GM23338 (cell line): ENCODE data around the gene DDRGK1. TPM values are rescaled to one million over a fixed set of nuclear protein-coding genes. Genes with fewer than 3 reads are reported as not detected.
A peak's percentile ranks its signal among the peaks of the same experiment; 100 is the strongest.

Experiments
- ATAC-seq: fragments of 200-7000 bp; cut with Tn5 transposase; 3 replicates; pipeline ENCODE4 v1.9.1; 2020
- DNase-seq: peaks from one replicate; pipeline ENCODE4 v3.0.0-alpha.2; 2015; ENCODE audit warnings: low spot score
- H2AFZ ChIP-seq: fragments of 200-600 bp; sonication (generic); 2 replicates; pipeline ENCODE4 v1.8.0; 2016; ENCODE audit warnings: antibody characterized with exemption, mild to moderate bottlenecking, moderate library complexity
- H3F3A ChIP-seq: fragments of 200-600 bp; sonication (generic); replicated peaks from 2 replicates; pipeline ENCODE4 v1.8.0; 2017; ENCODE audit warnings: antibody characterized with exemption, mixed run types, low read depth
- H3K27ac ChIP-seq: fragments of 200-600 bp; sonication (generic); 2 replicates; pipeline ENCODE4 v1.6.1; 2016; ENCODE audit warnings: low read depth
- H3K27me3 ChIP-seq: fragments of 200-600 bp; sonication (generic); 2 replicates; pipeline ENCODE4 v1.8.0; 2016; ENCODE audit warnings: mild to moderate bottlenecking, mixed run types, moderate library complexity; ENCODE audit not compliant: insufficient read depth
- H3K36me3 ChIP-seq: fragments of 200-600 bp; sonication (generic); 2 replicates; pipeline ENCODE4 v1.8.0; 2016; ENCODE audit warnings: mild to moderate bottlenecking; ENCODE audit not compliant: insufficient read depth
- H3K4me1 ChIP-seq: fragments of 200-600 bp; sonication (generic); 2 replicates; pipeline ENCODE4 v1.8.0; 2016; ENCODE audit warnings: mild to moderate bottlenecking, moderate library complexity; ENCODE audit not compliant: insufficient read depth
- H3K4me2 ChIP-seq: fragments of 200-600 bp; sonication (generic); 2 replicates; pipeline ENCODE4 v1.7.1; 2017; ENCODE audit warnings: mixed run types
- H3K4me3 ChIP-seq: fragments of 200-600 bp; sonication (generic); 2 replicates; pipeline ENCODE4 v1.6.1; 2016; ENCODE audit warnings: mixed run types
- H3K79me2 ChIP-seq: fragments of 200-600 bp; sonication (generic); replicated peaks from 2 replicates; pipeline ENCODE4 v1.8.0; 2017; ENCODE audit warnings: mild to moderate bottlenecking; ENCODE audit not compliant: insufficient read depth
- H3K9me2 ChIP-seq: fragments of 200-600 bp; sonication (generic); 2 replicates; pipeline ENCODE4 v1.8.0; 2017; ENCODE audit not compliant: insufficient read depth
- H4K20me1 ChIP-seq: fragments of 200-600 bp; sonication (generic); replicated peaks from 2 replicates; pipeline ENCODE4 v1.8.0; 2017; ENCODE audit warnings: mild to moderate bottlenecking; ENCODE audit not compliant: insufficient read depth
- H3K27ac Mint-ChIP-seq: 2 replicates; pipeline ENCODE4 v1.8.0; 2020; ENCODE audit warnings: inconsistent platforms, mild to moderate bottlenecking, moderate library complexity, mixed read lengths
- H3K27me3 Mint-ChIP-seq: 3 replicates; pipeline ENCODE4 v1.8.0; 2022; ENCODE audit warnings: low read depth, mild to moderate bottlenecking, moderate library complexity, mixed read lengths, inconsistent platforms; ENCODE audit not compliant: insufficient read depth, poor library complexity
- H3K36me3 Mint-ChIP-seq: 3 replicates; pipeline ENCODE4 v1.8.0; 2021; ENCODE audit warnings: low read depth, mild to moderate bottlenecking, inconsistent platforms, moderate library complexity, mixed read lengths
- H3K4me1 Mint-ChIP-seq: 3 replicates; pipeline ENCODE4 v1.8.0; 2020; ENCODE audit warnings: mild to moderate bottlenecking, inconsistent platforms, mixed read lengths
- H3K4me3 Mint-ChIP-seq: 3 replicates; pipeline ENCODE4 v1.8.0; 2021; ENCODE audit warnings: moderate library complexity, mild to moderate bottlenecking, inconsistent platforms, mixed read lengths
- H3K9me3 Mint-ChIP-seq: 3 replicates; pipeline ENCODE4 v1.8.0; 2020; ENCODE audit warnings: moderate library complexity, mild to moderate bottlenecking, inconsistent platforms, mixed read lengths
- CREB1 ChIP-seq: fragments of 250-450 bp; sonication (Bioruptor Pico); IDR thresholded peaks from 2 replicates; pipeline ENCODE4 v1.5.0; 2020; ENCODE audit warnings: low read depth, mild to moderate bottlenecking, moderate library complexity
- CTCF ChIP-seq, 2 experiments: fragments of 200-600 bp in 1 of 2; sonication (generic) in 1 of 2; conservative IDR thresholded peaks; 2 replicates each; pipeline versions ENCODE4 v1.5.1 to v1.6.1; 2016 to 2017; ENCODE audit warnings: antibody characterized with exemption in 2 of 2, low read depth in 2 of 2, mild to moderate bottlenecking in 2 of 2, moderate library complexity in 1 of 2
- EZH2 ChIP-seq: fragments of 200-600 bp; sonication (generic); IDR thresholded peaks from one replicate; pipeline ENCODE4 v1.8.0; 2017; ENCODE audit warnings: antibody characterized with exemption, mild to moderate bottlenecking, low read depth; ENCODE audit not compliant: unreplicated experiment
- EZH2phosphoT487 ChIP-seq: fragments of 200-600 bp; sonication (generic); IDR thresholded peaks from one replicate; pipeline ENCODE4 v1.8.1; 2018; ENCODE audit warnings: antibody characterized with exemption; ENCODE audit not compliant: unreplicated experiment
- JUNB ChIP-seq: IDR thresholded peaks from one replicate; pipeline ENCODE4 v1.6.1; 2016; ENCODE audit warnings: antibody characterized with exemption; ENCODE audit not compliant: unreplicated experiment
- POLR2AphosphoS5 ChIP-seq: IDR thresholded peaks from 2 replicates; pipeline ENCODE4 v1.6.1; 2016; ENCODE audit warnings: antibody characterized with exemption, low read depth
- REST ChIP-seq: IDR thresholded peaks from one replicate; pipeline ENCODE4 v1.6.1; 2018; ENCODE audit warnings: antibody characterized with exemption; ENCODE audit not compliant: unreplicated experiment
- STAT1 ChIP-seq: IDR thresholded peaks from one replicate; pipeline ENCODE4 v1.6.1; 2016; ENCODE audit warnings: antibody characterized with exemption; ENCODE audit not compliant: unreplicated experiment
- ZNF331 ChIP-seq: fragments of 250-450 bp; sonication (Bioruptor Pico); IDR thresholded peaks from 2 replicates; pipeline ENCODE4 v1.5.0; 2020; ENCODE audit warnings: low read depth, mild to moderate bottlenecking, moderate library complexity
- polyA plus RNA-seq: library from polyadenylated mRNA; unstranded; fragments of >200 nt; fragmentation: Nextera tagmentation; extraction: Ambion mirVana; gene quantifications from 2 replicates; pipeline ENCODE4 v1.2.1, GENCODE V29; 2016
- total RNA-seq: library from RNA; depleted of rRNA; stranded (reverse); fragments of >200 nt; shearing (Covaris generic); gene quantifications from 2 replicates; pipeline ENCODE4 v1.2.3, GENCODE V29; 2014
- TF ChIP-seq, protein P1 (sequence below): IDR thresholded peaks from 2 replicates; pipeline ENCODE4 v1.6.1; 2016; ENCODE audit warnings: antibody characterized with exemption

The DDRGK1 gene
- total and polyA plus RNA-seq, 2 experiments from 2014 or later = 44.0 to 45.5 TPM

GRCh38 chr20:3248167-3248992, 43.9 kb upstream of the DDRGK1 start:
- DNase-seq = peak; percentile 87
- Histone ChIP-seq H4K20me1 (no peaks in the 10 kb centered on the region), H3K4me1 (peaks cover 18% of the 10 kb centered on the region), H3K4me3 (peak overlapping the region; percentile 64), H3K36me3 (no peaks in the 10 kb centered on the region), H3K27ac (no peak overlapping the region), H3K27me3 (peaks cover 34% of the 10 kb centered on the region), H2AFZ (peak overlapping the region; percentile 96), H3K79me2 (no peaks in the 10 kb centered on the region), H3K9me2 (no peaks in the 10 kb centered on the region), H3F3A (0 out of 2 replicates have a peak, but pooled peaks cover 14% of the 10 kb centered on the region), H3K4me2 (peak overlapping the region; percentile 90)
- no peaks in the 10 kb centered on the region for H3K36me3 Mint-ChIP-seq
- peak; percentile 81 for ATAC-seq
- H3K4me1 Mint-ChIP-seq = peaks cover 8% of the 10 kb centered on the region
- peaks cover 36% of the 10 kb centered on the region for H3K27me3 Mint-ChIP-seq
- H3K9me3 Mint-ChIP-seq = no peaks in the 10 kb centered on the region
- no peak for TF ChIP-seq JUNB
- TF ChIP-seq CTCF (conservative IDR thresholded peaks at IDR 0.05; ENCODE audit: low read depth in 2 of 2) = peak; percentile 16 to 46; a peak in 2 of 4 replicates
- TF ChIP-seq EZH2phosphoT487 = no peak
- no peak for TF ChIP-seq ZNF331 (CRISPR knock-in tag)
- TF ChIP-seq CREB1 (CRISPR knock-in tag) = no peak
- no peak for TF ChIP-seq EZH2
- no peak for TF ChIP-seq POLR2AphosphoS5
- H3K27ac Mint-ChIP-seq = no peak overlapping the region
- peak overlapping the region; percentile 70 for H3K4me3 Mint-ChIP-seq

DNA sequence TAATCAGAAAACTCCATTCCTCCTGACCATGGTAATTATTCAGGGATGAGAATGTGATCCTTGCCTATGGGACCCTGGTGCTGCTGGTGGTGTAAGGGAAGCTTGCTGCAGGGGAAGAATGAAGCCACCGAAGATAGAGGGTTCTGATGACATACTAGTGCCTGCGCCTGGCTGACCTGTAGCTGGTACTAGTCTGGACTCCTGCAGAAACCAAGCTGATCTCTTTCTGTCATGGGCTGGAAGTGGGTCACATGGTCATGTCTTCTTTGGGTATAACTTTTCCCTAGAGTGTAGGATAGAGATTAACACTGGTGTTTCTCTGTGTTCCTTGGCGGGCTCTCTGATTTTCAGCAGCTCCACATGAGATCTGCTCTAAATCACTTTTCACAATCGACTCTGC, 43.2 kb upstream of the DDRGK1 start:
- Histone ChIP-seq H3K79me2 (no peaks in the 10 kb centered on the region), H2AFZ (no peak overlapping the region; the same call in 1 of the 2 replicates), H3K4me3 (peak overlapping the region; percentile 64), H3K36me3 (no peaks in the 10 kb centered on the region), H3K4me1 (peaks cover 18% of the 10 kb centered on the region), H4K20me1 (no peaks in the 10 kb centered on the region), H3F3A (0 out of 2 replicates have a peak, but pooled peaks cover 14% of the 10 kb centered on the region), H3K27ac (no peak overlapping the region), H3K27me3 (peaks cover 34% of the 10 kb centered on the region), H3K9me2 (no peaks in the 10 kb centered on the region), H3K4me2 (peak overlapping the region; percentile 90; the same call in 1 of the 2 replicates)
- Mint-ChIP-seq H3K27ac (no peak overlapping the region), H3K9me3 (no peaks in the 10 kb centered on the region), H3K4me3 (no peak overlapping the region), H3K4me1 (peaks cover 8% of the 10 kb centered on the region), H3K27me3 (peaks cover 35% of the 10 kb centered on the region), H3K36me3 (no peaks in the 10 kb centered on the region)
- DNase-seq (peak; percentile 20), ATAC-seq (no peak)
- TF ChIP-seq CREB1 (CRISPR knock-in tag) = no peak
- TF ChIP-seq REST = no peak
- TF ChIP-seq CTCF (conservative IDR thresholded peaks at IDR 0.05; ENCODE audit: low read depth in 2 of 2) = no peak
- TF ChIP-seq EZH2phosphoT487 = no peak
- TF ChIP-seq POLR2AphosphoS5 = no peak
- no peak for TF ChIP-seq JUNB
- TF ChIP-seq STAT1 = no peak
- TF ChIP-seq, protein P1, sequence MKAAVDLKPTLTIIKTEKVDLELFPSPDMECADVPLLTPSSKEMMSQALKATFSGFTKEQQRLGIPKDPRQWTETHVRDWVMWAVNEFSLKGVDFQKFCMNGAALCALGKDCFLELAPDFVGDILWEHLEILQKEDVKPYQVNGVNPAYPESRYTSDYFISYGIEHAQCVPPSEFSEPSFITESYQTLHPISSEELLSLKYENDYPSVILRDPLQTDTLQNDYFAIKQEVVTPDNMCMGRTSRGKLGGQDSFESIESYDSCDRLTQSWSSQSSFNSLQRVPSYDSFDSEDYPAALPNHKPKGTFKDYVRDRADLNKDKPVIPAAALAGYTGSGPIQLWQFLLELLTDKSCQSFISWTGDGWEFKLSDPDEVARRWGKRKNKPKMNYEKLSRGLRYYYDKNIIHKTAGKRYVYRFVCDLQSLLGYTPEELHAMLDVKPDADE = no peak
